ENCODE data around the gene ITPA.
"Not testable (repeated sequence)": the region's sequence is repeated elsewhere in the genome, so short reads cannot be mapped to it uniquely, and the experiment has no call there.

The ITPA gene

DNA sequence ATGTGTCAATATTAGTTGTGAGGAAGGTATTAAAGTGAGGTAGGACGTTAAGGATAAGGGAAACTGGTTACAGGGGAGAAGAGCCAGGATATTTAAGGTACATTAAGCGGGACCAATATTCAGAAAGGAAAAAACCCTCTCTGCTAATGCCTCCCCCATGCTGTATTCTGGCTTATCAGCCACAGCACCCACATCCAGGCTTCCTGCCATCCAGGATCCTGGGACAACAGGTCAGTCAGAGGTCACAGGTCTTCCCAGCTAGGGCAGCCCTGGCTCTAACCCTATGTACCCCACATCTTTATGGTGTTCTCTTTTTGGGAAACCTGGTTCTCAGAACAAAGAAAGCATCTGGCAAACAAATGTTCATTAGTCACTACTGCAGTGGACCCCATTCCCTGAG is 10.1 kb upstream of the ITPA start:
- in situ Hi-C loops (cut with MboI; ENCODE audit: low sequenced_read_pairs), result no loop called here

DNA sequence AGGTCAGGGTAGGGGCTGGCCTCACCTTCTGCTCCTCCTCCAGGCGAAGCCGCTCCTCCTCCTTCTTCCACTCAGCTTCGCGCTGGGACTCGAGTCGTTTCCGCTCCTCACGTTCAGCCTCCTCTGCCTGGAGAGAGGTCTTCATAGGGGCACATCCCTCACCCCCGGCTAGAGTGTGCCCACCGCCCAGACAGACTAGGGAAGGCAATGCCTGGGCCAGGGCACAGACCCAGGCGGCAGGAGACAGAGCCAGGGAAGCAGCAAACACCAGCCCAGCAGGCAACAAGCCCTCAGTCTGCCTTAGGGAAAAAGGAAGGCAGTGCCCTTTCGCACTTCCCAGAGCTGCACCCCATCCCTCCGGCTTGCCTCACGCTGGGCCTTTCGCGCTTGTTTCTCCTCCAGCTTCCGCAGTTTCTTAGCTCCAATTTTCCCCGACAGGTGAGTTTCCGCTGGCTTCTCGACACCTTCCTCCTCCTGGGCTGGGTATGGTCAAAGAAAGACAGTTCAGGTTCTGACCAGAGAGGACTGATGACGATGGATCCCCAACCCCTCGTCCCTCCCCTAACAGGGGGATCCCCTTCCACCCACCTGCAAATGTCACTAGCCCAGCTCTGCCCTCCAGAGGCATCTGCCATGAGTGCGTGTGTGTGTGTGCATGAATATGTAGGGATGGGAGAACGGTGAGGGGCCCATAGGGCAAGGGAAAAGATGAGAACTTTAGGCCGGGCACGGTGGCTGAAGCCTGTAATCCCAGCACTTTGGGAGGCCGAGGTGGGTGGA is 9.1 kb upstream of the ITPA start:
- in situ Hi-C loops (cut with MboI; ENCODE audit: low sequenced_read_pairs), result no loop called here

DNA sequence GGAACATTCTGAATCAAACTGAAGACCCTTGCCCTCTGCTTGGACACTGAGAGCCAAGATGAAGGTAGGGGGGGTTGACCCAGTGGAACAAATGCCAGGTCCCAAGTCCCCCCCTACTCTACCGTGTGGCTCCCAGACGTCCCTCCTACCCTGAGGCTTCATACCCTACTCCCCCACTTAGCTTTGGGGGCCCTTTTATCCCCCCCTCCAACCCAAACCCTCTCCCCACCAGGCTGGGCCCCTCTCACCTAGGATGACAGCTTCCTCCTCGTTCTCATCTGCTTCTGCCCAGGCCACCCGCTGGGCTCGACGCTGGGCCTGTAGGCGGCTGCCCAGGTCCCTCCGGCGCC is 6.4 kb upstream of the ITPA start:
- in situ Hi-C loops (cut with MboI; ENCODE audit: low sequenced_read_pairs), result no loop called here

DNA sequence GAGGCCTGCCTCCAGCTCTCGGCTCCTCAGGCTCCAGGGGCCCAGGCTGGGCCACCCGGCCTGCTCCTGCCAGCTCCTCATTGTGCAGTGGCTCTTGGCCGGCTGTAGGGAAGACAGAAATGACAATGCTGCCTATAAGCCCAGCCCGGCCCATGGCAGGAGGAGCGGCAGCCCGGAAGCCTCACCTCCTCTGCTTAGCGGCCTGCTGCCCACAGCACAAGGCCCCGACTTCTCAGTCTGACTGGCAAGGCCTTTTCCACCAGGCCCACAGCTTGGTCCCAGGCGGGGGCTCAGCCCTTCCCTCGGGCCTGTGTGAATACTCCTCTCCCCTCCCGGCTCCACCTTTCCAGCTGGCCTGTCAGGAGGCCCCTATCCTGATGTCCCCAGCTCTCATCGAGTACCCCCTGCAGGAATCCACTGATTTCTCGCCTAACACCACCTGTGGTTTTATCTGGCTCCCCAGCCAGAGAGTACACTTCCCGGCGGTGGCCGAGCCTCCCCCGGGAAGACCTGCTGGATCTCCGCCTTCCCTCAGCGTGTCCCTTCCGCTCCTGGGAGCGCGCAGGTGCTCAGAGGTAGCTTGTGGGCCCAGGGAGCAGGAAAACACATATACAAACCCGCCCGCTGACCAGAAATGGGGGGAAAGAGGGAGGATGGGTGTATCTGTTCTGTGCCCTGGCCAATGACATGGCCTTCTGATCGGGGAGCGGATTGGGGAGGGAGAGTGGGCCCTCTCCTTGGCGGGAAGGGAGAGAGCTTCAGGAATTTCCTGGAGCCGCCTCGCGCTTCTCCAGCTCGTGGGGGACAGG is 5.8 kb upstream of the ITPA start:
- in situ Hi-C loops (cut with MboI; ENCODE audit: low sequenced_read_pairs), result no loop called here

DNA sequence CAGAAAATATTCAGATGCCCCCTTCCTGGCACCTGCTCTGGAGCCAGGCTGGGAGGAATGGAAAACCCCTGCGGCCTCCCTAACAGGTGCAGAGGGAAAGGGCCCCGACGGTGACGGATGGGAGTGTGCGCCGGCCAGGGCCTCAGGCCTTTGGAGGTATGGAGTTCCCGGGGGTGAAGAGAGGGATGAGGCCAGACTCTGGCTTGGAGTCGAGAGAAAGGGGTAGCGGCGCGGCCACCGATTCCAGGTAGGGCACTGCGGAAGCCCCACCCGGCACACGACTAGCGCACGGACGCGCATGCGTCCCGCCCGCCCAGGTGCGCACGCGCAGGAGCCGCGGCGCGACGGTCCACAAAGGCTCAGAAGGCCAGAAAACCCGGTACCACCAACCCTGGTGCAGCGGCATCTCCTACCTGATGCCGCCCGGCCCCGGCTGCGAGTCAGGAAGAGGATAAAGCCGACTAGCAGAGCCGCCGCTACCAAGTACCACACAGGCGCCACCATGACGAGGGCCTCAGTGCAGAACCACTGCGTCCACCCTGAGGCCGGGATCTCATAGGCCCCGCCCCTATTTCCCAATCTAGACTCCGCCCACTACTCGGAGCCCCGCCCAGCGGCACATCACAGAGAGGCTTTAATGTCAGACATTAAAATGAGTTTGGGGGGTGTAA is 5.0 kb upstream of the ITPA start, which contains the start of gene DDRGK1:
TSS of gene DDRGK1 (minus strand) at position 559 of the 671 bp plus-strand sequence. CDS start at position 504, 55 bp downstream.
- in situ Hi-C loops (cut with MboI; ENCODE audit: low sequenced_read_pairs), result no loop called here

DNA sequence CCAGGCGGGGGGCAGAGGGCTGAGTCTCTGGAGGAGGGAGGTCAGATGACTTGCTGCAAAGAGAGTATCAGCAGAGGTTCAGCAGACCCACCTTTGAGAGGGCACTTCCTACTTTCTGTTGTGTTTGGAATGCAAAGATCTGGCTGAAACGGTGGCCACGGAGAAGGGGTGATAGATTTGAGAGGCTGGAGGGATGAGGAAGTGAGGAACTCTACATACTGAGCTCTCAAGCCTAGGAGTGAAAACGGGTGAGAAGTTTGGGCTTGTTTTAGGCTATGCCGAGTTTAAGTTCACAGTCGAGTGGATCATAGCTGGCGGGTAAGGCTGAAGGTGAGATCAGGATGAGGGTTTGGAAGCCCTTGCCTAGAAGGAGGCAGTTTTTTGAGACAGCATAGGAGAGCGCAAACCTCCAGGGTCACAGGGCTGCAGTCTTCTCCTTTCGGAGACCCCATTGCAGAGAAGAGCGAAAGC is 477 bp upstream of the ITPA start:
- in situ Hi-C loops (cut with MboI; ENCODE audit: low sequenced_read_pairs), result no loop called here

DNA sequence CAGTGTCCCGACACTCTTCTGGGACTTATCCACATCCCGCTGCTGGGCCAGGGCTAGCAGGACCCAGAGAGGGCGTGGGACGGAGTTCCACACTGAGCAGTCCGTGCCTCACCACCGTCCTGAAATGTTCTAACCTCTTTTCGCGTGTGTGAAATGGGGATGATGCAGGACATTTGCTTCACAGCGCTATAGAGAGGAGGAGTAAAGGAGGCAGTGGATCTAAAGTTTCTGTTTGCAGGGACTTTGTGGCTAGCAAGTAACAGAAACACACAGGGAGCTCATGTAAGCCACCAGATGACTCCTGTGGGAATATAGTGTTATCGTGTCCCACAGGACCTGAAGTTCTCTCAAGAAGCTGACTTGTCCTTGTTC is 634 bp downstream of the ITPA start:
- in situ Hi-C loops (cut with MboI; ENCODE audit: low sequenced_read_pairs), result no loop called here

DNA sequence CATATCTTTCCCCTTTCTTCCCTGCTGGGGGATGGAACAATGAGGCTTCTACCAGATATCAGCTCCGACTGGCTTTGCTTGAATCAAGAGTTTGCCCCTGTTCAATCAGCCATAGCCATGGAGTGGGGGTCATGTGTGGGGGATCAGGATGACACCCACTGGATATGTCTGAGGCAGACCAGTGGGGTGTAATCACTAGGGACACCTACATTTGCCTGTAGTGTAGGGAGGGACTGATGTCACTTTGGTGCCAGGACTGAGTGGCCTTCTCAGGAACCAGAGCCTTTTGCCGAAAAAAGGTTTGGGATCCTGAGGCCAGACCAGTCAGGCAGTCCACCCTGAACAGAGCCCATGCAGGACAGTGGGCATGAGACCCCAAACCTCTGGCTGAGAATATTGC is 1.0 kb downstream of the ITPA start:
- in situ Hi-C loops (cut with MboI; ENCODE audit: low sequenced_read_pairs), result no loop called here

DNA sequence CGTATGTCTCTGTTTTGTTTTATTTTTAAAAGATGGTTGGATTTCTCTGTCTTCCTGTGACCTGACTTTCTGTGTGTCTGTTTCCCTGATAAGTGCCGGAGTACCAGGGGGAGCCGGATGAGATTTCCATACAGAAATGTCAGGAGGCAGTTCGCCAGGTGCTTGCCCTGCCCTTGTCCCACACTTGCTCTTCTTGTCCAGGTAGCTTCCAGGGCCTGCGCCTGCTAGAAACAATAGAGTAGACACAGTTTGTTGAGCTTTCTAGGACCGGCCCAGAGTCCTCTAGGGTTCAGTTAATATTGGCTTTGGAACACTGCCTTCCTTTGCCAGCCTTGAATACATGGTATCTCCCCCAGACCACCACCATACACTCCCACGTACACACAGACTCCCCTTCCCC is 3.9 kb downstream of the ITPA start:
- in situ Hi-C loops (cut with MboI; ENCODE audit: low sequenced_read_pairs), result no loop called here

DNA sequence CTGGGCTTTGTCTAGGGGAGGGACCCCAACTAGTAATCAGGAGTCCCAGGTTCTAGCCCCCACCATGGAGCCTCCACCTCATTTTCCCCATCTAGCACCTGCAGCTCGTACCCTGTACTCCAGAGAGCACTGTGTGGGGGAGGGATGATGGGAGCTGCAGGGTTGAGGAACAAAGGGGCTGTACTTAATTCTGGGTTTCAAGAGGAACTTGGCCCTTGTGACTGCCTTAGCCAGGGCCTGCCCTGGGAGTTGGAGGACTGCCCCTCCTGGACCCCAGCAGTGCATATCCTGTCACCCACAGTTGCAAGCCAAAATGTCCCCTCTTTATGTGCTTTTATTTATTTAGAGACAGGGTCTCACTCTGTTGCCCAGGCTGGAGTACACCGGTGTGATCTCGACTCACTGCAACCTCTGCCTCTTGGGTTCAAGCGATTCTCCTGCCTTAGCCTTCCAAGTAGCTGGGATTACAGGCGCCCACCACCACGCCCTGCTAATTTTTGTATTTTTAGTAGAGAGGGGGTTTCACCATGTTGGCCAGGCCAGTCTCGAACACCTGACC is 6.1 kb downstream of the ITPA start:
- in situ Hi-C loops (cut with MboI; ENCODE audit: low sequenced_read_pairs), result not testable (repeated sequence)

DNA sequence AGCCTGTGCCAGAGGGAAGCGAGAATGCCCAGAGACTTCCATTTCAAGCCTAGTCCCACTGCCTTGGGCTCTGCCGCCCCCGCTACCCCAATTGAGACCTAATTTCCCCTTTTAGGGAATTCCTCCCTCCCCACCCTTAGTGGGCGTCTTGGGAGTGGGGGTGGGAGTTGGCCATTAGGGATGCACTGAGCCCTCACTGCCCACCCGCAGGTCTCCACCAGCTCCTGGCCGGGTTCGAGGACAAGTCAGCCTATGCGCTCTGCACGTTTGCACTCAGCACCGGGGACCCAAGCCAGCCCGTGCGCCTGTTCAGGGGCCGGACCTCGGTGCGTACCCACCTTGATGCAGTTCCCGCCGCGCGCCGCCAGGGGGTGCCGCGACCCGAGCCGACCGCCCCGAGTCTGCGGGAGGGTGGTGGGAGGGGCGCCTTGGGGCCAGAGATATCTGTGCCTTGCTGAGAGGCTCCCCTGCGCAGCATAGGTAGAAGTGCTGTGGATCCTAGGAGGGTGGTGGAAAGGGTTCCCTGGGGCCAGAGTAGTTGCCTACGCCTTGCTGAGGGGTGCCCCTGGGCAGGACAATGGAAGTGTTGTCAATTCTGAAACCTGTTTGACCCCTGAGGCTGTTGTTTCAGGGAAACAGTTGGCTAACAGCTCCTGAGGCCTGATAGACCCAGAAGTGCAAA is 9.2 kb downstream of the ITPA start:
- in situ Hi-C loops (cut with MboI; ENCODE audit: low sequenced_read_pairs), result no loop called here

DNA sequence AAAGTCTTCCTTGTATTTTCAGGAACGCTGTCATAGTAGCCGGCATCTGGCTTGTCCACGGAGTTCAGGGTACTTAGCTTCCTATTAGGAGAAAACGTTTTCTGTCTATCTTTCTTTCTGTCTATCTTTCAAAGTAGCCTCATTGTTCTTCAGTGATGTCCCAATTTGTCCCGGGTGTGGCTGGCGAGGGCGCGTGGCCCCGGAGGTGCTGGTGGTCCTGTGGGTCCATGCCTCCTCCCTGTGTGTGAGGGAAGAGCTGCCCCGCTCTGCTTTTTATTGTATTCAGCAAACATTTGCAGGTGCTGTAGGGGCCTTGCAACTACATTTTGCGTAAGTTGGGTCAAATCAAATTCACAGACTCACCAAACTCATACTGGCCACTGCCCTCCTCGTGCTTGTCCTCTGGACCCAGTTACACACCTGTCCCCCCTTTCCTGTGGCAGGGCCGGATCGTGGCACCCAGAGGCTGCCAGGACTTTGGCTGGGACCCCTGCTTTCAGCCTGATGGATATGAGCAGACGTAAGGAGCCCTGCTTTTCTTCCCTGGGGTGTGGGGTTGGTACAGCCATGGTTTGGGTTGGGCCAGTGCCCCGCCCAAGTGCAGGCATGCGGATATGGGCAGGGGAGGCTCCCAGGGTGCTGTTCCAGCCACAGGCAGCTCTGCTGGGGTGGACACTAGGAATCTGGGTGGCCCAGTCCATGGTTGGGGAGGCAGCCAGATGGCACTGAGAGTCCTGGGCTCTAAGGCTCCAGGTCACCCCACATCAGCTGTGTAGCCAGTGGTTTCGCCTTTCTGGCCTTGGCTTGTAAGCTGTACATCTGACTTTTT is 12.3 kb downstream of the ITPA start:
- in situ Hi-C loops (cut with MboI; ENCODE audit: low sequenced_read_pairs), result no loop called here

DNA sequence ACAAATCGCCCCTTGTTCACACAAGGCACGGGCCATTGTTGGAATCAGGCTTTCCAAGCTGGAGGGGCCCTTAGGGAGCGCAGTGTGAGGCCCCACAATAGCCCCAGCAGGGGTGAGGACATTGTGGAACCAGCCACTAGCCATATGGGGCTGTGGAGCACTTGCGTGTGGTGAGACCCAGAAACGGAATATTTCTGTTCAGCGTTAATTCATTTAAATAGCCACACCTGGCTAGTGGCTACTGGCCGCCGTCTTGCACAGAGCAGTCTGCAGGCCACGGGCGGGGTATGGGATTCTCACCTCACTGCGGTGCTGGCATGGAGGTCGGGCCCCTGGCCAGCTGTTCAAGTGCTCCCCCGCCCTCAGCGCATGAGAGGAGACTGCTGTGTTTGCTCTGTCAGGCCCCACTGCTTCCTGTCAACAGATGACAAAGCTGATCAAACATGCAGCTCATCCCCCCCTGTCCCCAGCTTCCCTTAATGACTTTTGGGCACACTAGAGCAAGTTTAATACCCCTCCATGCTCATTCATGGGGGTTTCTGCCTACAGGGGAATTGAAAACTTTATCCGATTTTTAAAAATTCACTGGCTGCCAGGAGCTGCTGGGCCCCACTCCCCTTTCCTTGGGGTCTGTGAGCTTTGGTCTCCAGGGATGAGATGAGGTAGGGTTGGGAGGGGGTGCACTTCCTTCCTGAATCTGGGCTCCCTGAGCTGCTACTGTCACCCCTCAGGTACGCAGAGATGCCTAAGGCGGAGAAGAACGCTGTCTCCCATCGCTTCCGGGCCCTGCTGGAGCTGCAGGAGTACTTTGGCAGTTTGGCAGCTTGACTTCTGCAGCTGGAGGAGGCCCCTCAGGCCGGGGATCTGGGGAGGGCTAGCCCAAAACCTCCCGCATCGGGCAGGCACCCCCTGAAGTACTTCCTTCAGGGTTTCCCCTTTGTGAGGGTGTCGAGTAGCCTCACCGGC is 13.6 kb downstream of the ITPA start:
- in situ Hi-C loops (cut with MboI; ENCODE audit: low sequenced_read_pairs), result no loop called here

DNA sequence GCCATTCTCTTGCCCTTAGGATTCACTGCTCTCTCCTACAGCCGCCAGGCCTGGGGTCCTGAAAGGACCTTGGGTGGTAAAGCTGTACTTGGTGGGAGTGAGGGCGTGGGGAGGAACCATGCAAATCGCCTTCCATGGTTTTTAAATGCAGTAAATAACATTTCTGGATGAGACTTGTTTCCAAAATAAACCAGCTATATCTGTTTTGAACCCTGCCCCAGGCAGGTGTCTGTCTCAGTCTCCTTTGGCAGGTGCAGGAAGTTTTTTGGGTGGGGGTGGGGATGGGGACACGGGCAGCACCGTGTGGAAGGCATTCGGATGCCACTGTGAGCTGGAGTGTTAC is 14.3 kb downstream of the ITPA start:
- in situ Hi-C loops (cut with MboI; ENCODE audit: low sequenced_read_pairs), result no loop called here

DNA sequence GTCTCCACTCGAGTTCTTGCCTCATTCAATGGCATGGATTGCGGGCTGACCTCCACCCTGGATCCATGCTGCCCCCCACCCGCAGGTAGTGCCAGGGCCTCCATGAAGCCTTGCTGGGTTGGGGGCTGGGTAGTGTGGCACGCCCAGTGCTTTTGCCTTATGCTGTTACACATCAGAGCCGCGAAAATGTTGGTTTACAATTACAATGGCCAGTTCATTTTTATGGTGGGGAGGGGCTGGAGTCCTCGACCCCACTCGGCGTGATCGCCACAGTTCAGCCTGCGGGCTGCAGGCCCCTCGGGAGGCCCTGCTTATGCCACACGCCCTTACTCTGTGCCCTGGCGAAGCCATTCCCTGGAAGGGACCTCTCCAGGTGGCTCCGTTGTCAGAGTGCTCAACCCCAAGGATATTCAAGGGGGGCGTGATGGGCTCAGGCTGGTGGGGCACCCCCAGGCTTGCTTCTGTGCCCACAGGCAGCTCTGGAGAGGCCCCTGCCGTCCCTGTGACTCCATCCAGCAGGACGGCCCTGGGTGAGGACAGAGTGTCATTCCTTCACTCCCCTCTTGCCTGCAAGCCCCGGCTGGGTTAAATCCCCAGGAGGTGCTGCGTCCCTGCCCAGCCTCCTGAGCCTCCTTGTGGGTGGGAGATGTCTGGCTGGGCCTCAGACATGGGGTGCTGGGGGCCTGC is 14.8 kb downstream of the ITPA start:
- in situ Hi-C loops (cut with MboI; ENCODE audit: low sequenced_read_pairs), result no loop called here

DNA sequence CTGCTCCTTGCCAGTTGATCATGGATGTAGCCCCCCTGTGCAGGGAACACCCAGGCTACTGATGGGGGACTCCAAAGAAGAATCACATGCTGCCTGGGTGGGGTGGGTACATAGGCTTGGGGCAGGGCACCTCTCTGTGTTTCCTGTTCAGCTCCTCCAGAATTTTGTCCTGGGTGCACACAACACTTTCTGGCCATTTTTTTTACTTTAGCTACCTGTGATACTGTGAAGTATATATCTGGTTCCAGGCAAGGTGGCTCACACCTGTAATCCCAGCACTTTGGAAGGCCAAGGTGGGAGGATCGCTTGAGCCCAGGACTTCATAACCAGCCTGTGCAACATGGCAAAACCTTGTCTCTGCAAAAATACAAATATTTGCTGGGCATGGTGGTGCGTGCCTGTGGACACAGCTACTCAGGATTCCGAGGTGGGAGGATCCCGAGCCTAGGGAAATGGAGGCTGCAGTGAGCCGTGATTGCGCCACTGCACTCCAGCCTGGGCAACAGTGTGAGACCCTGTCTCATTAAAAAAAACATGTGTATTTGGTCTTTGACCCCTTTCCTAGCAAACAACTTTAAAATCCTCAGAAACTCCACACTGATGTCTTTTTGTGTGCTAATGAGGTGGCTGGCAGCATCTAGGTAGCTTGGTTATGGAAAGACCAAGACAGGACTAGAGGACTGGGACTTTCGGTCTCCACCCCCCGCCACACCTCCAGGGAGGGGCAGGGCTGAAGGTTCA is 15.6 kb downstream of the ITPA start:
- in situ Hi-C loops (cut with MboI; ENCODE audit: low sequenced_read_pairs), result no loop called here

DNA sequence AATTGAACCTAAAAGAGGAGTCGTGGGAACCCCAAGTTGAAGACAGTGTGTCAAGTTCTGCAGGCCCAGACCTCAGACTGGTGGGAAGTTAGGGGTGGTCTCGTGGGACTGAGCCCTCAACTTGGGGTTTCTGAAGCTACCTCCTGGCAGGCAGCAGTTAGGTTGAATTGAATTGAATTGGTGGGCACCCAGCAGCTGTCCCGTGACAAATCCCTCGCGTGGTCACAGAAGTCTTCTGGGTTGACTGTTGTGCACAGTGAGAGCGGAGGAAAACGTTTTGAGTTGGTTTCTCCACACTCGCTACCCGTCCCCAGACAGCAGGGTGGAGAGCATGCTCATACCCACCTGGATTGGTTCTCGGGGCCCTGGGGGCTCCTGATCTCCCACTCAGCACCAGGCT is 16.8 kb downstream of the ITPA start:
- in situ Hi-C loops (cut with MboI; ENCODE audit: low sequenced_read_pairs), result no loop called here

DNA sequence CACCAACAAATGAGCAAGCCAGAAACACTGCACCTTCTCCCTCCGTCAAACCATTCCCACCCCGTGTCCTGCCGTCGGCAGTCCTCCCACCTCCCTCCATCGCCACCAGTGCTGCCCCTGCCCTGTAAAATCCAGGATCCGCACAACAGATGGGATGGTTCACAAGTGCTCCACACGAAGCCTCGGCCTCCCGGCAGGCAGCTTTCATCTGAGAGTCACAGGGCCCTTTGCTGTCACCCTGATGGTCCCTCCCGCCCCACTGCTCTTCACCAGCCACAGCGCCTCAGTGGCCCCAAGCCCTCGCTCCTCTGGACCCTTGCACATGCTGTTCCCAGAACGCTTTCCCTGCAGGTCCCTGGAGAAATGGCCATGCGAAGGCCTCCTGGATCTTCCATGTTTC is 17.6 kb downstream of the ITPA start:
- in situ Hi-C loops (cut with MboI; ENCODE audit: low sequenced_read_pairs), result no loop called here
